Stomach (tissue), 4 donors: Measurements from ENCODE around the gene C2CD4D.

Experiments used
- CTCF ChIP-seq, 7 experiments: fragments of 450-650 bp in 4 of 7; fragments of 200-600 bp in 3 of 7; sonication (generic) in 3 of 7; IDR thresholded peaks; one replicate each; pipeline ENCODE4 v1.5.1; 2016 to 2019; ENCODE audit warnings: antibody characterized with exemption in 7 of 7, control low read depth in 2 of 7, mild to moderate bottlenecking in 1 of 7
- POLR2A ChIP-seq, 4 donors: fragments of 450-650 bp; IDR thresholded peaks; one replicate each; pipeline ENCODE4 v1.6.1; 2016; ENCODE audit warnings: antibody characterized with exemption in 4 of 4, control low read depth in 2 of 4, mild to moderate bottlenecking in 1 of 4, moderate library complexity in 1 of 4
- POLR2AphosphoS5 ChIP-seq, 3 donors: sonication (generic); formaldehyde crosslinking; IDR thresholded peaks; one replicate each; pipeline ENCODE4 v1.6.1; 2016; ENCODE audit warnings: antibody characterized with exemption in 3 of 3

- TF ChIP-seq CTCF (IDR thresholded peaks at IDR 0.05), result no peak
- no peak for TF ChIP-seq POLR2A (IDR thresholded peaks at IDR 0.05)
- TF ChIP-seq POLR2AphosphoS5 (IDR thresholded peaks at IDR 0.05), result no peak
Measured at GRCh38 chr1:151867321-151867720, 27.7 kb upstream of the C2CD4D start.
